OCI-LY7 (cell line): ENCODE measurements around the gene CNTN5. TPM values are rescaled to one million over a fixed set of nuclear protein-coding genes. Genes with fewer than 3 reads are reported as not detected.

Source experiments
- BruUV-seq: library from RNA; stranded (reverse); fragments of 400-500 nt; replicated peaks from 2 replicates; lab custom pipeline; 2021; lab: Mats Ljungman, UMichigan
- CTCF ChIA-PET: fragments of 300-600 bp; sonication (Branson Sonifier 250); formaldehyde crosslinking; loops from one replicate; lab custom pipeline; 2022; ENCODE audit warnings: antibody characterized with exemption; ENCODE audit not compliant: unreplicated experiment; lab: Charles Lee
- POLR2A ChIA-PET: fragments of 300-600 bp; sonication (Branson Sonifier 250); formaldehyde crosslinking; loops from one replicate; lab custom pipeline; 2022; ENCODE audit warnings: antibody characterized with exemption; lab: Charles Lee
- DNase-seq: peaks from one replicate; pipeline ENCODE4 v3.0.0-alpha.2; 2015; ENCODE audit warnings: low spot score
- H2AFZ ChIP-seq: fragments of 200-600 bp; sonication (generic), shearing (Covaris generic); 2 replicates; pipeline ENCODE4 v1.6.1; 2014; ENCODE audit warnings: mild to moderate bottlenecking, antibody characterized with exemption, low read length, moderate library complexity
- H3K27ac ChIP-seq: fragments of 200-600 bp; sonication (generic); 2 replicates; pipeline ENCODE4 v1.5.1; 2014; ENCODE audit warnings: mixed run types, low read depth, mild to moderate bottlenecking, moderate library complexity, low read length, inconsistent platforms; ENCODE audit not compliant: poor library complexity, severe bottlenecking
- H3K36me3 ChIP-seq: fragments of 200-600 bp; sonication (generic); 2 replicates; pipeline ENCODE4 v1.6.1; 2014; ENCODE audit warnings: mild to moderate bottlenecking, antibody characterized with exemption, low read length, moderate library complexity, mixed read lengths; ENCODE audit not compliant: insufficient read depth
- H3K4me1 ChIP-seq: fragments of 200-600 bp; sonication (generic); 2 replicates; pipeline ENCODE4 v1.5.1; 2014; ENCODE audit warnings: mild to moderate bottlenecking, low read length; ENCODE audit not compliant: insufficient read depth, poor library complexity, severe bottlenecking
- H3K4me2 ChIP-seq: fragments of 200-600 bp; sonication (generic); 2 replicates; pipeline ENCODE4 v1.6.1; 2014; ENCODE audit warnings: mild to moderate bottlenecking, low read length
- H3K4me3 ChIP-seq: fragments of 200-600 bp; sonication (generic); 2 replicates; pipeline ENCODE4 v1.5.1; 2014; ENCODE audit warnings: mild to moderate bottlenecking, low read depth, low read length; ENCODE audit not compliant: poor library complexity, severe bottlenecking
- H3K79me2 ChIP-seq: fragments of 200-600 bp; sonication (generic); 2 replicates; pipeline ENCODE4 v1.6.1; 2016; ENCODE audit warnings: low read depth, mild to moderate bottlenecking, low read length, moderate library complexity, mixed read lengths; ENCODE audit not compliant: insufficient read depth
- H3K9me2 ChIP-seq: fragments of 200-600 bp; sonication (generic); 2 replicates; pipeline ENCODE4 v1.6.1; 2016; ENCODE audit warnings: mild to moderate bottlenecking, low read length, mixed read lengths; ENCODE audit not compliant: insufficient read depth
- H3K9me3 ChIP-seq: fragments of 200-600 bp; sonication (generic); 2 replicates; pipeline ENCODE4 v1.6.1; 2014; ENCODE audit warnings: mild to moderate bottlenecking, mixed run types, low read length, mixed read lengths
- H4K20me1 ChIP-seq: fragments of 200-600 bp; sonication (generic); 2 replicates; pipeline ENCODE4 v1.6.1; 2014; ENCODE audit warnings: mild to moderate bottlenecking, antibody characterized with exemption, low read length, moderate library complexity, mixed read lengths; ENCODE audit not compliant: insufficient read depth
- EZH2phosphoT487 ChIP-seq: fragments of 200-600 bp; sonication (generic); IDR thresholded peaks from 2 replicates; pipeline ENCODE4 v1.6.1; 2018; ENCODE audit warnings: low read depth, borderline replicate concordance, mild to moderate bottlenecking, mixed run types, antibody characterized with exemption, low read length, moderate library complexity, mixed read lengths
- intact Hi-C: fragments of 100-400 bp; cut with micrococcal nuclease; formaldehyde crosslinking; loops from one replicate; pipeline ENCODE4 v1.10.0; 2022; ENCODE audit not compliant: unreplicated experiment
- total RNA-seq, 2 experiments: library from RNA; depleted of rRNA in 1 of 2; stranded (reverse); fragments of >200 nt in 1 of 2; shearing (Covaris generic) in 1 of 2; gene quantifications; 2 replicates each; pipeline ENCODE4 v1.2.3, GENCODE V29; 2014 to 2022
- TF ChIP-seq, protein P1 (sequence below): fragments of 200-600 bp; sonication (generic); conservative IDR thresholded peaks from 2 replicates; pipeline ENCODE4 v1.5.1; 2014; ENCODE audit warnings: mild to moderate bottlenecking, antibody characterized with exemption, low read length, moderate library complexity, mixed read lengths

CNTN5 gene
- total RNA-seq, 2 experiments from 2014 or later, result not detected

DNA sequence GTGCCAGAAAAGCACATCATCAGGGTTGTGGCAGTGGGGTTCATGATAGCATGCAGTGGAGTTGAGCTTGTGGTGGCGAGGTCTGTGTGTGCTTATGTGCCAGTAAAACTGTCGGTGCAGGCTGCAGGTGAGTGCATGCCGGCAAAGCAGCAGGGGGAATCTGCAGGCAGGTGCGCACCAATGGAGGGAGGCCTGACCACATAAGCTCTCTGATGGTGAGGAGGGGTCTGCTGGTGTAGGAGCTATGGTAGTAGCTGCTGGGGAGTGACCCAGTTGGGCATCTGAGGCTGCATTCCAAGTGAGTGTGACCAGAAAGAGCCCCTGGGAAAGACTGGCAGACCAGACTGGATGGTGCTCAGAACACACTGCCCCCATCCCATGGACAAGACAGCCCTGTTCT, 121.5 kb downstream of the CNTN5 start:
- ChIA-PET POLR2A (no interaction called here), CTCF (no interaction called here)
- intact Hi-C loops, result no loop called here
- DNase-seq, result no peak
- H3K79me2 ChIP-seq, result no peaks in the 10 kb centered on the region
- no peak overlapping the region for H3K4me2 ChIP-seq
- H3K36me3 ChIP-seq, result no peaks in the 10 kb centered on the region
- no peak overlapping the region for H3K4me3 ChIP-seq
- no peaks in the 10 kb centered on the region for H4K20me1 ChIP-seq
- TF ChIP-seq, protein P1, sequence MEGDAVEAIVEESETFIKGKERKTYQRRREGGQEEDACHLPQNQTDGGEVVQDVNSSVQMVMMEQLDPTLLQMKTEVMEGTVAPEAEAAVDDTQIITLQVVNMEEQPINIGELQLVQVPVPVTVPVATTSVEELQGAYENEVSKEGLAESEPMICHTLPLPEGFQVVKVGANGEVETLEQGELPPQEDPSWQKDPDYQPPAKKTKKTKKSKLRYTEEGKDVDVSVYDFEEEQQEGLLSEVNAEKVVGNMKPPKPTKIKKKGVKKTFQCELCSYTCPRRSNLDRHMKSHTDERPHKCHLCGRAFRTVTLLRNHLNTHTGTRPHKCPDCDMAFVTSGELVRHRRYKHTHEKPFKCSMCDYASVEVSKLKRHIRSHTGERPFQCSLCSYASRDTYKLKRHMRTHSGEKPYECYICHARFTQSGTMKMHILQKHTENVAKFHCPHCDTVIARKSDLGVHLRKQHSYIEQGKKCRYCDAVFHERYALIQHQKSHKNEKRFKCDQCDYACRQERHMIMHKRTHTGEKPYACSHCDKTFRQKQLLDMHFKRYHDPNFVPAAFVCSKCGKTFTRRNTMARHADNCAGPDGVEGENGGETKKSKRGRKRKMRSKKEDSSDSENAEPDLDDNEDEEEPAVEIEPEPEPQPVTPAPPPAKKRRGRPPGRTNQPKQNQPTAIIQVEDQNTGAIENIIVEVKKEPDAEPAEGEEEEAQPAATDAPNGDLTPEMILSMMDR, result no peak
- no peaks in the 10 kb centered on the region for H3K9me3 ChIP-seq
- H2AFZ ChIP-seq, result no peak overlapping the region
- BruUV-seq, result no TSS peak
- no peak overlapping the region for H3K27ac ChIP-seq
- H3K4me1 ChIP-seq, result no peaks in the 10 kb centered on the region
- no peaks in the 10 kb centered on the region for H3K9me2 ChIP-seq

DNA sequence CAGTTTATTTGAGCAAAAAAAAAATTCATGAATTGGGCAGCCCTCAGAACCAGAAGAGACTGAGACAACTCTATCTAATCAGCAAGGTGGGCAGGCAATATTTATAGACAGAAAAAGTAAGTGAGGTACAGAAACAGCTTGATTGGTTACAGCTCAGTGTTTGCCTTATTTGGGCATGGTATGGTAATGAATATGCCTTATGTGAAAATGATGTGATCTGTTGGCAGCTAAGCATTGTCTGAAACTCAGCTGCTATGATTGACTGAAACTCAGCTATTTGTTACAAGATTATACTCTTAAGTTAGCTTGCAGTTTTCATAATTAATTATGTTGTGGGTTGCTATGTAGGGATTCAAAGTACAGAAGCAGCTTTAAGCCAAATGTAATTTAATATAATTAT, 127.6 kb downstream of the CNTN5 start:
- no peaks in the 10 kb centered on the region for H3K9me2 ChIP-seq
- H3K4me3 ChIP-seq, result no peak overlapping the region
- H3K4me1 ChIP-seq, result no peaks in the 10 kb centered on the region
- H2AFZ ChIP-seq, result no peak overlapping the region
- DNase-seq, result no peak
- no peak overlapping the region for H3K4me2 ChIP-seq
- ChIA-PET POLR2A (interaction anchor here (0.6 to 1.1 kb wide), 3 partner anchors 9 to 596 kb away, joined by 3 to 5 read pairs (median 4); no protein-coding TSS in a partner anchor), CTCF (no interaction called here)
- intact Hi-C loops, result no loop called here
- no TSS peak for BruUV-seq
- H3K9me3 ChIP-seq, result no peaks in the 10 kb centered on the region
- H3K36me3 ChIP-seq, result no peaks in the 10 kb centered on the region
- TF ChIP-seq EZH2phosphoT487, result no peak
- TF ChIP-seq, protein P1, result no peak
- H4K20me1 ChIP-seq, result no peaks in the 10 kb centered on the region
- no peaks in the 10 kb centered on the region for H3K79me2 ChIP-seq
- H3K27ac ChIP-seq, result no peak overlapping the region

DNA sequence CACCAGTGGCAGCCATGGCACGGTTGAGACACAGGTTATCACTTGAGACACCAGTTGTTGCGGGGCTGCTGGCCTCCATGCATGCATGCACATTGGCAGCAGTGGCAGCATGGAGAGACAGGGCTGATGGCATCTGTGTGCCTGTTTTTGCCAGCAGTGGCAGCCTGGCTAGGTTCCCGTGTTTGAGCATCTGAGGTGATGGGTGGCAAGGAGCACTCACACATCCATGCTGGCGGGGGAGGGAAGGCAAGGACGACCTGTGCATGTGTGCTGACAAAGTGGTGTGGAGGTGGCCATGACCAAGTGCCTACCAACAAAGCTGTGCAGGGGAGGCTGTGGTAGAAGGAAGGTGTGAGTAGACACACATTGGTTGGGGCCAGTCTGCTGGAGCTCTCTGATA, 133.5 kb downstream of the CNTN5 start:
- no TSS peak for BruUV-seq
- intact Hi-C loops, result no loop called here
- no peak overlapping the region for H2AFZ ChIP-seq

More for the DNA sequence above, 133.5 kb downstream of the CNTN5 start:
- Histone ChIP-seq H3K9me3 (no peaks in the 10 kb centered on the region), H3K4me1 (no peaks in the 10 kb centered on the region), H3K27ac (no peak overlapping the region), H4K20me1 (no peaks in the 10 kb centered on the region), H3K9me2 (no peaks in the 10 kb centered on the region), H3K4me2 (no peak overlapping the region), H3K4me3 (no peak overlapping the region), H3K79me2 (no peaks in the 10 kb centered on the region), H3K36me3 (no peaks in the 10 kb centered on the region)
- CTCF ChIA-PET, result no interaction called here
- POLR2A ChIA-PET, result no interaction called here
- TF ChIP-seq, protein P1, result no peak
- TF ChIP-seq EZH2phosphoT487, result no peak
- no peak for DNase-seq
